SK-N-SH treated with all-trans-retinoic acid at 6 μM for 48 hours (cell line): ENCODE data around the gene ART5.

ENCODE experiments used
- ARNTL ChIP-seq: fragments of 450-650 bp; formaldehyde crosslinking; IDR thresholded peaks from 2 replicates; pipeline ENCODE4 v1.5.0; 2020; ENCODE audit warnings: low read depth, mild to moderate bottlenecking, moderate library complexity, borderline replicate concordance
- BACH2 ChIP-seq: fragments of 250-450 bp; sonication (Bioruptor Pico); IDR thresholded peaks from 2 replicates; pipeline ENCODE4 v1.9.0; 2021; ENCODE audit warnings: mild to moderate bottlenecking, borderline replicate concordance
- CSDC2 ChIP-seq: fragments of 250-450 bp; sonication (Bioruptor Pico); IDR thresholded peaks from 2 replicates; pipeline ENCODE4 v1.5.0; 2020; ENCODE audit warnings: mild to moderate bottlenecking, moderate library complexity
- ESRRG ChIP-seq: fragments of 250-450 bp; sonication (Bioruptor Pico); IDR thresholded peaks from 2 replicates; pipeline ENCODE4 v1.6.1; 2021; ENCODE audit warnings: mild to moderate bottlenecking
- GLIS3 ChIP-seq: fragments of 250-450 bp; sonication (Bioruptor Pico); IDR thresholded peaks from 2 replicates; pipeline ENCODE4 v1.5.0; 2020; ENCODE audit warnings: mild to moderate bottlenecking, moderate library complexity
- OSR1 ChIP-seq: fragments of 250-450 bp; sonication (Bioruptor Pico); IDR thresholded peaks from 2 replicates; pipeline ENCODE4 v1.8.0; 2022; ENCODE audit warnings: moderate library complexity, mild to moderate bottlenecking, inconsistent platforms
- PPARA ChIP-seq: fragments of 250-450 bp; sonication (Bioruptor Pico); IDR thresholded peaks from 2 replicates; pipeline ENCODE4 v1.5.0; 2020; ENCODE audit warnings: mild to moderate bottlenecking, borderline replicate concordance
- RARB ChIP-seq: fragments of 250-450 bp; sonication (Bioruptor Pico); IDR thresholded peaks from 2 replicates; pipeline ENCODE4 v1.8.0; 2021; ENCODE audit warnings: mild to moderate bottlenecking, moderate library complexity
- TOX ChIP-seq: fragments of 250-450 bp; sonication (Bioruptor Pico); IDR thresholded peaks from 2 replicates; pipeline ENCODE4 v1.8.0; 2021; ENCODE audit warnings: mild to moderate bottlenecking, moderate library complexity, borderline replicate concordance
- TSHZ2 ChIP-seq: fragments of 250-450 bp; sonication (Bioruptor Pico); IDR thresholded peaks from 2 replicates; pipeline ENCODE4 v1.5.0; 2020; ENCODE audit warnings: mild to moderate bottlenecking, moderate library complexity
- ZFP30 ChIP-seq: fragments of 450-650 bp; formaldehyde crosslinking; IDR thresholded peaks from 2 replicates; pipeline ENCODE4 v1.5.0; 2022; ENCODE audit warnings: mild to moderate bottlenecking, moderate library complexity
- ZNF565 ChIP-seq: fragments of 450-650 bp; formaldehyde crosslinking; conservative IDR thresholded peaks from 2 replicates; pipeline ENCODE4 v1.5.0; 2020; ENCODE audit warnings: low read depth, mild to moderate bottlenecking, moderate library complexity
- ZNF8 ChIP-seq: fragments of 450-650 bp; formaldehyde crosslinking; IDR thresholded peaks from 2 replicates; pipeline ENCODE4 v1.5.0; 2020; ENCODE audit warnings: mild to moderate bottlenecking, moderate library complexity
- TF ChIP-seq, protein P1 (sequence below): fragments of 250-450 bp; sonication (Bioruptor Pico); IDR thresholded peaks from 2 replicates; pipeline ENCODE4 v1.5.1; 2021; ENCODE audit warnings: mild to moderate bottlenecking, moderate library complexity

DNA sequence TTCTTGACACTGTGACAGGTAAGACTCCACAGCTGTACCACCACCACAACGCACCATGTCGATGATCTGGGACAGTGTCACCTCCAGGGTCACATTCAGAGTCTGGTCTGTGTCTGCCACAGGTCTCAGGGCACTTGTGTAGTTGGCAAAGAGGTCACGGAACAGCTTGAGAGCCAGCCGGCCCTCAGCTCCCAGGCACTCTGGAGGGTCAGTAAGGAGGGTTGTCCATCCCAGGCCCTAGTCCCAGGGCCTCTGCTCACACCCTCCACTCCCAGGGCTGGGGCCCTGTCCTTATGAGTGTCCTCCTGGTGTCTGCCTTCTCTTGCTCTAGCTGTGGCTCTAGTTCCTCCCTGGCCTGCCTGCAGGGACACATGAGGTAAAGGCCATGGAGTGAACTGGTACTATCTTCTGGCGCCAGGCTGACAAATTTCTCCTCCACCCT, 28.0 kb upstream of the ART5 start:
- no peak for TF ChIP-seq ESRRG (CRISPR knock-in tag)
- TF ChIP-seq ZNF565 (CRISPR knock-in tag) = no peak
- TF ChIP-seq ARNTL (CRISPR knock-in tag) = no peak
- TF ChIP-seq OSR1 = no peak
- no peak for TF ChIP-seq TOX (CRISPR knock-in tag)
- TF ChIP-seq BACH2 = no peak
- no peak for TF ChIP-seq ZFP30 (CRISPR knock-in tag)
- no peak for TF ChIP-seq GLIS3
- no peak for TF ChIP-seq CSDC2 (CRISPR knock-in tag)
- TF ChIP-seq, protein P1, sequence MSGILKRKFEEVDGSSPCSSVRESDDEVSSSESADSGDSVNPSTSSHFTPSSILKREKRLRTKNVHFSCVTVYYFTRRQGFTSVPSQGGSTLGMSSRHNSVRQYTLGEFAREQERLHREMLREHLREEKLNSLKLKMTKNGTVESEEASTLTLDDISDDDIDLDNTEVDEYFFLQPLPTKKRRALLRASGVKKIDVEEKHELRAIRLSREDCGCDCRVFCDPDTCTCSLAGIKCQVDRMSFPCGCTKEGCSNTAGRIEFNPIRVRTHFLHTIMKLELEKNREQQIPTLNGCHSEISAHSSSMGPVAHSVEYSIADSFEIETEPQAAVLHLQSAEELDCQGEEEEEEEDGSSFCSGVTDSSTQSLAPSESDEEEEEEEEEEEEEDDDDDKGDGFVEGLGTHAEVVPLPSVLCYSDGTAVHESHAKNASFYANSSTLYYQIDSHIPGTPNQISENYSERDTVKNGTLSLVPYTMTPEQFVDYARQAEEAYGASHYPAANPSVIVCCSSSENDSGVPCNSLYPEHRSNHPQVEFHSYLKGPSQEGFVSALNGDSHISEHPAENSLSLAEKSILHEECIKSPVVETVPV (CRISPR knock-in tag) = no peak
- no peak for TF ChIP-seq PPARA (CRISPR knock-in tag)
- no peak for TF ChIP-seq ZNF8 (CRISPR knock-in tag)
- no peak for TF ChIP-seq RARB (CRISPR knock-in tag)
- no peak for TF ChIP-seq TSHZ2 (CRISPR knock-in tag)
